ENCODE data around the gene RNF217. TPM values are rescaled to one million over a fixed set of nuclear protein-coding genes. Genes with fewer than 3 reads are reported as not detected.

RNF217 gene
- total RNA-seq, 1 donor from 2014 or later = 1.8 TPM

DNA sequence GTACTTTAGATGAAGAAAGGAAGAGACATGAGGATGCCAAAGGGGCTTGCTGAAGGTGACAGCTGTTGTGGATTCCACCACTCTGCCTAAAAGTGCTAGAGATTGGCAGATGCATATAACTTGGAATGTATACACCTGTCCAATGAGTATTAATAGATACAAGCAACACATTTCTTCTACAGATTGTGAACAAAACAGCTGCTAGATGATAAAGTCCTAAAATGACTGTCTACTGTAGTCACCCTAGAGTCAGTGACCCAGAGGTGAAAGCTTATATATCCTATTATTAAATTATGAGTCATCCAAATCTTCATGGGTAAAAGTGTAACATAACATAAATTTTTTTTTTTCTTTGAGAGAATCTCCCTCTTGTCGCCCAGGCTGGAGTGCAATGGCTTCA is 5.2 kb downstream of the RNF217 start:
- no peak for DNase-seq (ENCODE audit: low spot score)
- intact Hi-C loops (cut with micrococcal nuclease) = no loop called here
- H3K4me3 Mint-ChIP-seq = no peak overlapping the region
- no peaks in the 10 kb centered on the region for H3K9me3 Mint-ChIP-seq
- no peaks in the 10 kb centered on the region for H3K36me3 Mint-ChIP-seq (ENCODE audit: low read depth)
- H3K27ac Mint-ChIP-seq = no peak overlapping the region
- peaks cover 16% of the 10 kb centered on the region for H3K4me1 Mint-ChIP-seq (ENCODE audit: low read depth)
- peaks cover 21% of the 10 kb centered on the region for H3K27me3 Mint-ChIP-seq (ENCODE audit: insufficient read depth)

DNA sequence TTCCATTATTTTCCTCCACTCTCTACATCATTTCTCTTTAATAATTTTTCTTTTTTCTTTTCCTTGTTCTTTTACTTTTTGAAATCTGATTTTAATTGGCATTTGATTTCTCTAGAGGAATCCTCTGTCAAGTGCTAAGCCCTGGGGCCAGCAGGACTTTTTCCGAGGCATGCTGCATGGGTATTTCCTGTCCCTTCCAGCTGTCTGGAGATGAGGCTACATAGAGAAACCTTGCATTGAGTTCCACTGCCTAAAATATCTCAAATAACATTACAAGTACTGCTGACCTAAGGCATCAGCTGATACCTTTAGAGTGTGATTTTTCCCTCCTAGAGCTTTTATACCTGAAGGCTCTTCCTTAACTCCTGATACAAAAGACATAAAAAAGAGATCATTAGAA is 6.2 kb downstream of the RNF217 start:
- Mint-ChIP-seq H3K4me1 (ENCODE audit: low read depth) (peaks cover 13% of the 10 kb centered on the region), H3K27me3 (ENCODE audit: insufficient read depth) (peaks cover 16% of the 10 kb centered on the region), H3K9me3 (no peaks in the 10 kb centered on the region), H3K27ac (no peak overlapping the region), H3K4me3 (no peak overlapping the region), H3K36me3 (ENCODE audit: low read depth) (no peaks in the 10 kb centered on the region)
- DNase-seq (ENCODE audit: low spot score) = no peak
- intact Hi-C loops (cut with micrococcal nuclease) = no loop called here

DNA sequence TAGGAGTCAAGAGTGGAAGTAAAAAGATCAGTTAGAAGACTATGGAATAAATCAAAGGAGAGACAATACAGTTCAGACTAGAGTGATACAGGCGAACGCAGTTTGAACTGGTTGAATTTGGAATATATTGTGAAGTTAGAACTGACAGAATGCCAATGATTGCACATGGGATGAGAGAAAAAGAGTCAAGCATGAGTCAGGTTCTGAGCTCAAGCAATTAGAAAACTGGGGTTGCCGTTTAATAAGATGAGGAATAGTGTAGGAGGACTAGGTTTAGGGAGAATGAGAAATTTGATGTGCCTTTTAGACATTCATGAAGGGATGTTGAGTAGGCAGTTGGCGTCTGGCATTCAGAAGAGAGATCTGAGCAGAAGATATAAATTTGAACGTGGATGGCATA is 8.0 kb downstream of the RNF217 start:
- H3K9me3 Mint-ChIP-seq = no peaks in the 10 kb centered on the region
- intact Hi-C loops (cut with micrococcal nuclease) = no loop called here
- no peak for DNase-seq (ENCODE audit: low spot score)
- no peak overlapping the region for H3K27ac Mint-ChIP-seq
- H3K4me3 Mint-ChIP-seq = no peak overlapping the region
- no peaks in the 10 kb centered on the region for H3K36me3 Mint-ChIP-seq (ENCODE audit: low read depth)
- H3K27me3 Mint-ChIP-seq (ENCODE audit: insufficient read depth) = peaks cover 2% of the 10 kb centered on the region
- H3K4me1 Mint-ChIP-seq (ENCODE audit: low read depth) = no peaks in the 10 kb centered on the region

DNA sequence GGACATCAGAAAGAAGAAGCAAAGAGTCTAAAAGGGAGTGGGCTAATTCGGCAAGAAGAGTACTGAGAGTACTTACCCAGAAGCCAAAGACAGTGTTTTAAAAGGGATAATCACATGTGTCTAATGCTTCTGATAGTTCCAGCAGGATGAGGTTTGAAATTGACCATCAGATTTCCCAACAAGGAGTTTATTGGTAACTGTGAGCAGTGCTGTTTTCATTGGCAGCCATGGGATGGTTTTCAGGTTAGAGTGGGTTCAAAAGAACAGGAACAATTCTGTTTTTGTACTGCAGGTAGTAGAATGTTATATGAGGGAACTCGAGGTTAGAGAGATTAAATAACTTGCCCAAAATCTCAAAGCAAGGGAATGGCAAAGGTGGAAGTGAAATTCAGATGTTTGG is 8.5 kb downstream of the RNF217 start:
- DNase-seq (ENCODE audit: low spot score) = no peak
- Mint-ChIP-seq H3K9me3 (no peaks in the 10 kb centered on the region), H3K27me3 (ENCODE audit: insufficient read depth) (peaks cover 2% of the 10 kb centered on the region), H3K4me3 (no peak overlapping the region), H3K27ac (no peak overlapping the region), H3K4me1 (ENCODE audit: low read depth) (no peaks in the 10 kb centered on the region), H3K36me3 (ENCODE audit: low read depth) (no peaks in the 10 kb centered on the region)
- intact Hi-C loops (cut with micrococcal nuclease) = no loop called here

DNA sequence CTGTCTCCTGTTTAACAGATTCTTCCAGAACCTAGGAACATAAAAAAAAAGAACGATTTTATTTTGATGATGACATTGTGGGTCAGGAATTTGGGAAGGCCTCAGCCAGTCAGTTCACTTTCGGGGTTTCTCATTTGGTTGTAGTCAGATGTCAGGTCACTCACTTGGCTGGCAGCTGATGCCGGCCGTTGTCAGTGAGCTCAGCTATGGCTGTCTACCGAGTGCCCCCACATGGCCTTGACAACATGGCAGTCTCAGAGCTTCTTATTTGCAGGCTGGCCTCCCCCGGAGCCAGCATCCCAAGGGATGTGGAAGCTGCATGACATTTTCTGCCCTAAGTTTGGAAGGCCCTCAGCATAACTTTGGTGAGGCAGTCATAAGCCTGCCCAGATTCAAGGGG is 11.5 kb downstream of the RNF217 start:
- no peaks in the 10 kb centered on the region for H3K4me1 Mint-ChIP-seq (ENCODE audit: low read depth)
- H3K36me3 Mint-ChIP-seq (ENCODE audit: low read depth) = no peaks in the 10 kb centered on the region
- no peak for DNase-seq (ENCODE audit: low spot score)
- H3K9me3 Mint-ChIP-seq = no peaks in the 10 kb centered on the region
- no peak overlapping the region for H3K4me3 Mint-ChIP-seq
- no peak overlapping the region for H3K27ac Mint-ChIP-seq
- intact Hi-C loops (cut with micrococcal nuclease) = no loop called here
- no peaks in the 10 kb centered on the region for H3K27me3 Mint-ChIP-seq (ENCODE audit: insufficient read depth)

DNA sequence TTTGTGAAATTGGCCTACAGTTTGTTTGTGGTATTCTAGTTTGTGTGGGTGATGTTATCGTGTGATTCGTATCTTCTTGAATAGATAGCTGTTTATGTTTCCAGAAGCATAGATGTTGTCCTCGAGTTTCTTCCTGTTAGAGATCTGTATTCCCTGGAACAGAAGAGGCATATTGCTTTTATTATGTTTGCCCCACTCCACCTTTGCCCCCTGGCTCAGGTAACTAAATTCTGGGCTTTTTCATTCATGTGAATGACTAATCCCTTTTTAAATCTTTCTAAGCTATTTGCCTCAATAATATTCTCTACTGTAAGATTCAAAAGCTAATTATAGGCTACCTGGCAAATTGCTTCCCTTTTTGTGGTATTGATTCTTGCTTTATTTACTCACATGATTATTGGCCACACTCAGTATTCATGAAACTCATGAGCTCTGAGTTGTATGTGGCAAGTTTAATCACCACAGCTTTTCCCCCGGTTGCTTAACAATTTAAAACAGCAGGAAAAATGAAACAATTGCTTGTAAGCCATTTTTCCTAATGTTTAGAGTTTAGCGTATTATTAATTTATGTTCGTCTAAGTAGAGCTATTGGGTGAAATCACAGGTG is 12.6 kb downstream of the RNF217 start:
- Mint-ChIP-seq H3K9me3 (no peaks in the 10 kb centered on the region), H3K36me3 (ENCODE audit: low read depth) (no peaks in the 10 kb centered on the region), H3K27ac (no peak overlapping the region), H3K27me3 (ENCODE audit: insufficient read depth) (no peaks in the 10 kb centered on the region), H3K4me3 (no peak overlapping the region), H3K4me1 (ENCODE audit: low read depth) (no peaks in the 10 kb centered on the region)
- DNase-seq (ENCODE audit: low spot score) = no peak
- intact Hi-C loops (cut with micrococcal nuclease) = no loop called here

DNA sequence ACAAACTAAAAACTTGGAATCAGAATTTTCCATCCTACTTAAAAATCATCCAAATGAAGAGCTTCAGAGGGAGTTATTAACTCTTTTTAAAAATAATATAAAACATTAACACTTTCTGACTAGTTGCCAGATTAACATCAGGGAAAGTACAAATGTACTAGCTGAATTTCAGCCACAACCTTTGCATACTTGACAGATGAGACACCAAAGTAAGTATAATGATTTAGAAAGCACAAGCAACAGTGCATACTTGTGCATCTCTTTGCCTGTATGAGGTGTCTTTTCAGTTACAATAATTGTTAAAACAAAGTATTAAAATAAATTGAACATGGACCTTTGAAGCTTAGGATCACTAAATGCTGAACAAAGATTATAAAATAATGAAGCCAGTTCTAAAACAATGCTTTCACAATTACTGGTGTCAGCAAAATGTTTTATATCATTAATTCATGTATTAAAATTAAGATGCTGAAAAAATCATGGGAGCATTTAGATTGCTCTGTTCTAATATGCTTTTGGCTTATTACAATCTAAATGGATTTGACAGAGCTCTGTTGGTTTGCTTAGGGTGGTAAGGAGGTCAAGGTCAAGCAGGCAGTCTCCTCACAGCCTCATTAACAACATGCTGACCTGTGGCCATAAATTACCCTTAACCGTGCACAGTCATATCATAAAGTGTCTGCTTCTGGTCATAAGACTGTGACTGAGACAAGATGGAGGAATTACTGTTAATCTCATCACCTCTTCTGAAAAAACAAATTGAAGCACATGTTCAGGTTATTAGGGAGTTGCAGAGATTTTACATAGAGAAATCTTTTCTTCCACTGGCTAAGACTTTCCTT is 15.1 kb downstream of the RNF217 start:
- intact Hi-C loops (cut with micrococcal nuclease) = no loop called here
- H3K27me3 Mint-ChIP-seq (ENCODE audit: insufficient read depth) = no peaks in the 10 kb centered on the region
- H3K27ac Mint-ChIP-seq = no peak overlapping the region
- H3K4me3 Mint-ChIP-seq = no peak overlapping the region
- H3K4me1 Mint-ChIP-seq (ENCODE audit: low read depth) = no peaks in the 10 kb centered on the region
- H3K9me3 Mint-ChIP-seq = no peaks in the 10 kb centered on the region
- no peak for DNase-seq (ENCODE audit: low spot score)
- H3K36me3 Mint-ChIP-seq (ENCODE audit: low read depth) = no peaks in the 10 kb centered on the region

DNA sequence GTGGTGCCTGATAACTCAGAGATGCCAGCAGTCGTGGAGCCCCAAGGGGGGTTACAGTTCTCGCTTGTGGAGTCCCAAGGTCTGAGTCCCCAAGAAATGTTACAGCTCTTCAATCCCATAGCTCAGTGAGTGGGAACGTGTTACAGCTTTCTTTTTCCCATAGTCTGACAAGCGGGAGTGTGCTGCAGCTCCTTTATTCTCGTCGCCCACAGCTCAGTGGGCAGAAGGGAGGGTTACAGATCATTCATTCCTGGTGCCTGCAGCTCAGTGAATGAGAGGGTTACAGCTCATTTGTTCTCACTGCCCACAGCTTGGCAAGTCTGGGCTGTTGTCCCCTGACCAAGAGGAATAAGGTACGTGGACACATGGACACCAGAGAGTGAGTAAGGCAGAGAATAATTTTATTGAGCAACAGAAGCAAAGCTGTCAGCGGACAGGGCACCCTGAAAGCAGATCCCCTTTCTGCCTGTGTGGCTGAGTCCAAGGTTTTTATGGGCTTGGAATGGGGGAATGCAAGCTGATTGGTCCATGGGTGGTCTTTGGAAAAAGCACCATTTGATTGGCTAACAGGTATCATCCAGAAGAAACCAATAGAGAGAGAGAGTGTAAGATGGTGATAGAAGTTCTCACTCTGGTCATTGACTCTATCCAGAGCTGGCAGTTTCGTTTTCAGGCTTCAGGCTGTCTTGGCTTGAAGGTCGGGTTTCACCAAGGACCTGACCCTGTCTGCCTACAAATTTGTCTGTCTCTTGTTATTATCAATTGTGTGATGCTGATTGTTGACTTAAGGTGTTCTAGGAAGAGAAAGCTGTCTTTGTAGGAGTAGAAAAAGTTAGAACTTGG is 16.4 kb downstream of the RNF217 start:
- no peaks in the 10 kb centered on the region for H3K9me3 Mint-ChIP-seq
- H3K36me3 Mint-ChIP-seq (ENCODE audit: low read depth) = no peaks in the 10 kb centered on the region
- no peaks in the 10 kb centered on the region for H3K4me1 Mint-ChIP-seq (ENCODE audit: low read depth)
- intact Hi-C loops (cut with micrococcal nuclease) = no loop called here
- H3K4me3 Mint-ChIP-seq = no peak overlapping the region
- no peak for DNase-seq (ENCODE audit: low spot score)
- no peaks in the 10 kb centered on the region for H3K27me3 Mint-ChIP-seq (ENCODE audit: insufficient read depth)
- no peak overlapping the region for H3K27ac Mint-ChIP-seq

DNA sequence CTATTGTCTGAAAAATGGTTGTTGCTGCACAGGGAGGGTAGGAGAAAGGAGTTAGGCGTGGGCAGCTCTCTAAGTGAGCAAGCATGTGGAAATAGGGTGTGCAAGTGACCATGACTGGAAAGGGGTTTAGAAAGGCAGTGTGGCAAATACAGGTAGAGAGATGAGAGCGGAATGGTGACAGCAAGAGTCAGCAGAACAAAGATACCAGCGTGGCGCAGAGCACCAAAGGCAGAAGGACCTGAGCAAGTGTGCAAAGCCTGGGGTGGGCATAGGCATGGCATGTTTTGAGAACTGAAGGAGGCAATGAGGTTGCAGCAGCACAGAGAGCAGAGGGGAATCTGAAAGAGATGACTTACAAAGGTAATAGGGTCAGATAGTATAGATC is 17.0 kb downstream of the RNF217 start:
- Mint-ChIP-seq H3K4me1 (ENCODE audit: low read depth) (no peaks in the 10 kb centered on the region), H3K36me3 (ENCODE audit: low read depth) (no peaks in the 10 kb centered on the region), H3K9me3 (no peaks in the 10 kb centered on the region), H3K4me3 (no peak overlapping the region), H3K27ac (no peak overlapping the region), H3K27me3 (ENCODE audit: insufficient read depth) (no peaks in the 10 kb centered on the region)
- intact Hi-C loops (cut with micrococcal nuclease) = no loop called here
- DNase-seq (ENCODE audit: low spot score) = no peak

DNA sequence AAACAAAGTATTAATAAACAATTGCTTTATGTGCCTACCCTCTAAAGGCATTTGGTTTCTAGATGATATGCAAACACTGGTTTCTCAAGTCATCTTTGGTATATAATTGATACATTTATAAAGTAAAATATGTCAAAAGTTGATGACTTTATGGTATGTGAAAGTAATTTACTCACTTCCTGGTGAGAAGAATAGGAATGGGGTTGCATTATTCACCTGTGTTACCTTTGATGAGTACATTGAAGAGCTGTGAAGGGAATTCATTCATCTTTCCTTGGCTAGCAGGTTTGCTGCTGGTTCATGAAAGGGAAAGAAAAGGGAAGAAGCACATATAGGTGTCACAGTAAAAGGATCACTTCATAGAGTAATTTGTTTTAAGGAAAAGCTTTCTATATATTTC is 20.4 kb downstream of the RNF217 start:
- H3K27me3 Mint-ChIP-seq (ENCODE audit: insufficient read depth) = no peaks in the 10 kb centered on the region
- H3K9me3 Mint-ChIP-seq = no peaks in the 10 kb centered on the region
- no peak overlapping the region for H3K27ac Mint-ChIP-seq
- peaks cover 7% of the 10 kb centered on the region for H3K4me1 Mint-ChIP-seq (ENCODE audit: low read depth)
- intact Hi-C loops (cut with micrococcal nuclease) = no loop called here
- DNase-seq (ENCODE audit: low spot score) = no peak
- no peaks in the 10 kb centered on the region for H3K36me3 Mint-ChIP-seq (ENCODE audit: low read depth)
- H3K4me3 Mint-ChIP-seq = no peak overlapping the region

DNA sequence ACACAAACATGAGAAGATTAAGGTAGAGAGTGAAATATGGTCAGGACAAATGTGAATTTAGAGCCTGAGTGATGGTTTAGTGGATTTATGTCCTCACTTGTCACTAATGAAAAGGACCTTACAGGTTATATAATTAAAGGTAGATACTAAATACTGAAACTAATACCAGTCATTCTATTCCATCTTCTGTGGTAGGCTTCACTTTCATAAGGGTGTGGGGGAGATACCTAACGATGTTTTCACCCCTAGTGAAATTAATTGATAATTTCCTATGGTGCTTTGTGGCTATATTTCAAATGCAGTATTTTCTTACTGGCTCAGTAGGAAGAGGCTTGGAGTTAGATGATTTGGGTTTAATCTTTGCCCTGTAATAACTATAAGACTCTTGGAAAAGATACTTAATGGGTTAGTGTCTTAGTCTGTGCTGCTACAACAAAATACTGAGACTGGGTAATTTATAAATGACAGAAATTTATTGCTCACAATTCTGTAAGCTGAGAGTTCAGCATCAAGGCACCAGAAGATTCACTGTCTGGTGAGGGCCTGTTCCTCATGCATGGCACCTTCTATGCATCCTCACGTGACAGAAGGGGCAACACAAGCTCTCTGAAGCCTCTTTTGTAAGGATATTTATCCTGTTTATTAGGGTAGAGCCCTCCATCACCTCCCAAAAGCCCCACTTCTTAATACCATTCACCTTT is 21.3 kb downstream of the RNF217 start:
- Mint-ChIP-seq H3K36me3 (ENCODE audit: low read depth) (no peaks in the 10 kb centered on the region), H3K4me3 (no peak overlapping the region), H3K27me3 (ENCODE audit: insufficient read depth) (no peaks in the 10 kb centered on the region), H3K4me1 (ENCODE audit: low read depth) (peaks cover 7% of the 10 kb centered on the region), H3K9me3 (no peaks in the 10 kb centered on the region), H3K27ac (no peak overlapping the region)
- intact Hi-C loops (cut with micrococcal nuclease) = no loop called here
- no peak for DNase-seq (ENCODE audit: low spot score)

DNA sequence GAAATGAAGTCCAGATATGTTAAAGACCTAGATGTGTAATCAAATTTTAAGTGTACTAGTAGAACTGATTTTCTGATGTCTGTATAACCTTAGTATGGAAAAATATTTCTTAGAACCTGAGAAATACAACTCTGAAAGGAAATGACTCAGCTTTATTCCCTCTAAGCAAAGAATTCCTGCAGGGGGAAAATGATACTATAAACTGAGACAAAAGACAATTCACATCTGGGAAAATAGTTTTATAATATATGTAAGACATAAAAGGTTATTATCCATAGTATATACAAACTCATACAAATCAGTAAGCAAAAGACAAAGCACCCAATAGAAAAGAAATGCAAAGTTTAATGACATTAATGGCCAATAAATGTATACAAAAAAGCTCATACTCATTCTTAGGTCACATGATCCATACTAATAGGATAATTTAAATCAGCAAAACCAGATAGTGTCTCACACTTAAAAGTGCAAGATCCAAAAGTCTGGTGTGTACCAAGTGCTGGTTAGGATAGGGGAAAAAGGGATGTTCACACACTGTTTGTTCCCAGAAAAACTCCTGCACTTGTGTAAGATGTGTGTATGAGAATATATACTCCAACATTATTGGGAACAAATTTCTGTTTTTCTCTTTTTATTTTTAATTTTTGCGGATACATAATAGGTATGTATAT is 22.6 kb downstream of the RNF217 start:
- Mint-ChIP-seq H3K4me3 (no peak overlapping the region), H3K27me3 (ENCODE audit: insufficient read depth) (no peaks in the 10 kb centered on the region), H3K9me3 (no peaks in the 10 kb centered on the region), H3K36me3 (ENCODE audit: low read depth) (no peaks in the 10 kb centered on the region), H3K4me1 (ENCODE audit: low read depth) (peaks cover 7% of the 10 kb centered on the region), H3K27ac (no peak overlapping the region)
- no peak for DNase-seq (ENCODE audit: low spot score)
- intact Hi-C loops (cut with micrococcal nuclease) = no loop called here
